HUES48 (cell line): ENCODE measurements around the gene MBNL2.

Experiments used
- H3K27ac ChIP-seq: one replicate; pipeline ENCODE4 v1.7.0; 2013; ENCODE audit warnings: low read depth, low read length, inconsistent platforms
- H3K27me3 ChIP-seq: 2 replicates; pipeline ENCODE4 v1.6.1; 2013; ENCODE audit warnings: mild to moderate bottlenecking, low read length; ENCODE audit not compliant: control insufficient read depth, insufficient read depth
- H3K36me3 ChIP-seq: 2 replicates; pipeline ENCODE4 v1.6.1; 2013; ENCODE audit warnings: low read length; ENCODE audit not compliant: control insufficient read depth, insufficient read depth
- H3K4me1 ChIP-seq: 2 replicates; pipeline ENCODE4 v1.6.1; 2013; ENCODE audit warnings: mild to moderate bottlenecking, low read length; ENCODE audit not compliant: control insufficient read depth, insufficient read depth
- H3K4me3 ChIP-seq: 2 replicates; pipeline ENCODE4 v1.5.1; 2013; ENCODE audit warnings: mild to moderate bottlenecking, low read depth, low read length
- H3K9ac ChIP-seq: 2 replicates; pipeline ENCODE4 v1.6.1; 2013; ENCODE audit warnings: mild to moderate bottlenecking, low read depth, low read length, moderate library complexity
- H3K9me3 ChIP-seq: 2 replicates; pipeline ENCODE4 v1.6.1; 2013; ENCODE audit warnings: low read length; ENCODE audit not compliant: control insufficient read depth, insufficient read depth

MBNL2 gene

GRCh38 chr13:97371486-97372109 is 149.5 kb downstream of the MBNL2 start:
- no peaks in the 10 kb centered on the region for H3K9me3 ChIP-seq
- no peaks in the 10 kb centered on the region for H3K27me3 ChIP-seq
- H3K4me1 ChIP-seq, result no peaks in the 10 kb centered on the region; the same call in 1 of the 2 replicates
- H3K4me3 ChIP-seq, result no peak overlapping the region
- H3K9ac ChIP-seq, result no peak overlapping the region
- H3K36me3 ChIP-seq, result no peaks in the 10 kb centered on the region
- no peak overlapping the region for H3K27ac ChIP-seq

- no peaks in the 10 kb centered on the region for H3K4me1 ChIP-seq
- no peak overlapping the region for H3K9ac ChIP-seq
- no peaks in the 10 kb centered on the region for H3K9me3 ChIP-seq
- H3K27me3 ChIP-seq, result no peaks in the 10 kb centered on the region
- no peak overlapping the region for H3K27ac ChIP-seq
- no peaks in the 10 kb centered on the region for H3K36me3 ChIP-seq
- H3K4me3 ChIP-seq, result no peak overlapping the region
These were observed 150.8 kb downstream of the MBNL2 start for GRCh38 chr13:97372936-97373335.

GRCh38 chr13:97373787-97374186 is 151.7 kb downstream of the MBNL2 start:
- Histone ChIP-seq H3K36me3 (no peaks in the 10 kb centered on the region), H3K4me3 (no peak overlapping the region), H3K27ac (no peak overlapping the region), H3K4me1 (no peaks in the 10 kb centered on the region), H3K9ac (no peak overlapping the region), H3K9me3 (no peaks in the 10 kb centered on the region), H3K27me3 (no peaks in the 10 kb centered on the region)

- H3K27me3 ChIP-seq, result no peaks in the 10 kb centered on the region
- H3K36me3 ChIP-seq, result no peaks in the 10 kb centered on the region
- H3K9me3 ChIP-seq, result no peaks in the 10 kb centered on the region
- H3K9ac ChIP-seq, result no peak overlapping the region
- H3K27ac ChIP-seq, result no peak overlapping the region
- H3K4me1 ChIP-seq, result no peaks in the 10 kb centered on the region
- no peak overlapping the region for H3K4me3 ChIP-seq
These were observed 154.8 kb downstream of the MBNL2 start for GRCh38 chr13:97376981-97377380.

GRCh38 chr13:97379386-97379785 is 157.3 kb downstream of the MBNL2 start:
- Histone ChIP-seq H3K27ac (no peak overlapping the region), H3K36me3 (no peaks in the 10 kb centered on the region), H3K4me3 (no peak overlapping the region), H3K27me3 (no peaks in the 10 kb centered on the region), H3K4me1 (no peaks in the 10 kb centered on the region), H3K9ac (no peak overlapping the region), H3K9me3 (no peaks in the 10 kb centered on the region)

- Histone ChIP-seq H3K9me3 (no peaks in the 10 kb centered on the region), H3K9ac (no peak overlapping the region), H3K27ac (no peak overlapping the region), H3K4me3 (no peak overlapping the region), H3K36me3 (no peaks in the 10 kb centered on the region), H3K4me1 (no peaks in the 10 kb centered on the region), H3K27me3 (no peaks in the 10 kb centered on the region)
These were observed 158.6 kb downstream of the MBNL2 start for GRCh38 chr13:97380696-97381095.

- Histone ChIP-seq H3K27me3 (no peaks in the 10 kb centered on the region), H3K9ac (no peak overlapping the region), H3K4me3 (no peak overlapping the region), H3K9me3 (no peaks in the 10 kb centered on the region), H3K27ac (no peak overlapping the region), H3K36me3 (no peaks in the 10 kb centered on the region), H3K4me1 (no peaks in the 10 kb centered on the region)
These were observed 159.1 kb downstream of the MBNL2 start for GRCh38 chr13:97381189-97381588.

GRCh38 chr13:97382276-97382675 is 160.1 kb downstream of the MBNL2 start:
- no peaks in the 10 kb centered on the region for H3K36me3 ChIP-seq
- no peaks in the 10 kb centered on the region for H3K27me3 ChIP-seq
- no peak overlapping the region for H3K9ac ChIP-seq
- H3K27ac ChIP-seq, result no peak overlapping the region
- H3K4me1 ChIP-seq, result no peaks in the 10 kb centered on the region
- H3K9me3 ChIP-seq, result no peaks in the 10 kb centered on the region
- H3K4me3 ChIP-seq, result no peak overlapping the region

GRCh38 chr13:97384371-97384770 is 162.2 kb downstream of the MBNL2 start:
- Histone ChIP-seq H3K36me3 (no peaks in the 10 kb centered on the region), H3K4me3 (no peak overlapping the region), H3K27ac (no peak overlapping the region), H3K9me3 (no peaks in the 10 kb centered on the region), H3K27me3 (no peaks in the 10 kb centered on the region), H3K9ac (no peak overlapping the region), H3K4me1 (no peaks in the 10 kb centered on the region)

GRCh38 chr13:97385146-97385545 is 163.0 kb downstream of the MBNL2 start:
- H3K4me1 ChIP-seq, result no peaks in the 10 kb centered on the region
- no peak overlapping the region for H3K9ac ChIP-seq
- H3K4me3 ChIP-seq, result no peak overlapping the region
- H3K9me3 ChIP-seq, result no peaks in the 10 kb centered on the region
- no peaks in the 10 kb centered on the region for H3K36me3 ChIP-seq
- H3K27ac ChIP-seq, result no peak overlapping the region
- no peaks in the 10 kb centered on the region for H3K27me3 ChIP-seq

GRCh38 chr13:97385854-97386253 is 163.7 kb downstream of the MBNL2 start:
- H3K9ac ChIP-seq, result no peak overlapping the region
- no peak overlapping the region for H3K4me3 ChIP-seq
- no peaks in the 10 kb centered on the region for H3K27me3 ChIP-seq
- H3K4me1 ChIP-seq, result no peaks in the 10 kb centered on the region
- H3K27ac ChIP-seq, result no peak overlapping the region
- no peaks in the 10 kb centered on the region for H3K36me3 ChIP-seq
- no peaks in the 10 kb centered on the region for H3K9me3 ChIP-seq
